Fibroblast of upper back skin (primary cell): ENCODE results near the gene PCDHA5.

Experiments used
- DNase-seq: peaks from one replicate; pipeline ENCODE4 v3.0.0-alpha.2; 2013

Gene PCDHA5

DNA sequence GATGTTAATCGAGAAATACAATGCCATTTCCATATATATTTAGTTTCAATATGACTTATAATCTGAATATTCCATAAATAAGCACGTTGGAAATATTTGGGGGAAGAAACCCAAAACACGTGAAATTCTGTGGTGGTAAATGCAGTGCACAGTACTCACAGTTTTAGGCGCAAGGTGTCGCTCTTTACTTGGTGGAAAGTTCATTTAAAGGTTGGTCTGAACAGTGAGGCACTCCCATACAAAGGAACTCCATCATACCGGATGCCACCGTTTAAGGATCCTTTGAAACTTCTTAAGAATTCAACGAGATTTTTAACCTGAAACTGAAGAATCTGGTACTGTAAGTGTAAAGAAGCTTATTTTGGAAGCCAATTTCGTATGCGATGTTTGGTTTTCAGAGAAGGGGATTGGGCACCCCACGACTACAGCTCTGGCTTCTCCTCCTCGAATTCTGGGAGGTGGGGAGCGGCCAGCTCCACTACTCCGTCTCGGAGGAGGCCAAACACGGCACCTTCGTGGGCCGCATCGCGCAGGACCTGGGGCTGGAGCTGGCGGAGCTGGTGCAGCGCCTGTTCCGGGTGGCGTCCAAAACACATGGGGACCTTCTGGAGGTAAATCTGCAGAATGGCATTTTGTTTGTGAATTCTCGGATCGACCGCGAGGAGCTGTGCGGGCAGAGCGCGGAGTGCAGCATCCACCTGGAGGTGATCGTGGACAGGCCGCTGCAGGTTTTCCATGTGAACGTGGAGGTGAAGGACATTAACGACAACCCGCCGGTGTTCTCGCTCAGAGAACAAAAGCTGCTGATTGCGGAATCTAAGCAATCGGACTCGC is 47.5 kb downstream of the PCDHA5 start, which contains the start of gene PCDHA11:
PCDHA11 (plus strand) TSS at position 237 of the 834 bp plus-strand sequence; CDS start at position 384, 147 bp downstream.
- peak; percentile 3 for DNase-seq

DNA sequence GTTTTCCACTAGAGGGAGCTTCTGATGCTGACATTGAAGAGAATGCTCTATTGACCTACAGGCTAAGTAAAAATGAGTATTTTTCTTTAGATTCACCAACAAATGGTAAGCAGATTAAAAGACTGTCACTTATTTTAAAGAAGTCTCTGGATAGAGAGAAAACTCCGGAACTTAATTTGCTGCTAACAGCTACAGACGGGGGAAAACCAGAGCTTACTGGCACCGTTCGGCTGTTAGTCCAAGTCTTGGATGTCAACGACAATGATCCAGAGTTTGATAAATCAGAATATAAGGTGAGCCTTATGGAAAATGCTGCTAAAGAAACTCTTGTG is 48.1 kb downstream of the PCDHA5 start:
- DNase-seq, result no peak

DNA sequence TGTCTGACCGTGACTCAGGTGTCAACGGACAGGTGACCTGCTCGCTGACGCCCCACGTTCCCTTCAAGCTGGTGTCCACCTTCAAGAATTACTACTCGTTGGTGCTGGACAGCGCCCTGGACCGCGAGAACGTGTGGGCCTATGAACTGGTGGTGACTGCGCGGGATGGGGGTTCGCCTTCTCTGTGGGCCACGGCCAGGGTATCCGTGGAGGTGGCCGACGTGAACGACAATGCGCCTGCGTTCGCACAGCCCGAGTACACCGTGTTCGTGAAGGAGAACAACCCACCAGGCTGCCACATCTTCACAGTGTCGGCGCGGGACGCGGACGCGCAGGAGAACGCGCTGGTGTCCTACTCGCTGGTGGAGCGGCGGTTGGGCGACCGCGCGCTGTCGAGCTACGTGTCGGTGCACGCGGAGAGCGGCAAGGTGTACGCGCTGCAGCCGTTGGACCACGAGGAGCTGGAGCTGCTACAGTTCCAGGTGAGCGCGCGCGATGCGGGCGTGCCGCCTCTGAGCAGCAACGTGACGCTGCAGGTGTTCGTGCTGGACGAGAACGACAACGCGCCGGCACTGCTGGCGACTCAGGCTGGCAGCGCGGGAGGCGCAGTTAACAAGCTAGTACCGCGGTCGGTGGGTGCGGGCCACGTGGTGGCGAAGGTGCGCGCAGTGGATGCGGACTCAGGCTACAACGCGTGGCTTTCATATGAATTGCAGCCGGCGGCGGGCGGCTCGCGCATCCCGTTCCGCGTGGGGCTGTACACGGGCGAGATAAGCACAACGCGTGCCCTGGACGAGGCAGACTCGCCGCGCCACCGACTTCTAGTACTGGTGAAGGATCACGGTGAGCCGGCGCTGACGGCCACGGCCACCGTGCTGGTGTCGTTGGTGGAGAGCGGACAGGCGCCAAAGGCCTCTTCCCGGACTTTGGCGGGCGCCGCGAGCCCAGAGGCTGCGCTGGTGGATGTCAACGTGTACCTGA is 49.1 kb downstream of the PCDHA5 start:
- DNase-seq, result no peak
